Frontal cortex (tissue), 4 donors: ENCODE measurements around the gene PXYLP1. TPM values are rescaled to one million over a fixed set of nuclear protein-coding genes. Genes with fewer than 3 reads are reported as not detected.

Source experiments
- DNase-seq, 2 donors: peaks; one replicate each; pipeline ENCODE4 v3.0.0; 2012; ENCODE audit warnings: low spot score in 2 of 2
- FAIRE-seq: peaks from 2 replicates; lab custom pipeline; 2012; peaks lifted over from hg19 to GRCh38; lab: Jason Lieb, UNC
- total RNA-seq: library from RNA; depleted of rRNA; stranded (reverse); fragments of >200 nt; gene quantifications from one replicate; pipeline ENCODE4 v1.2.3, GENCODE V29; 2014
- donor health status: control.
- donor health status: control.
- donor health status: control.

PXYLP1 gene
- total RNA-seq, 1 donor from 2014 or later = 48.9 TPM

DNA sequence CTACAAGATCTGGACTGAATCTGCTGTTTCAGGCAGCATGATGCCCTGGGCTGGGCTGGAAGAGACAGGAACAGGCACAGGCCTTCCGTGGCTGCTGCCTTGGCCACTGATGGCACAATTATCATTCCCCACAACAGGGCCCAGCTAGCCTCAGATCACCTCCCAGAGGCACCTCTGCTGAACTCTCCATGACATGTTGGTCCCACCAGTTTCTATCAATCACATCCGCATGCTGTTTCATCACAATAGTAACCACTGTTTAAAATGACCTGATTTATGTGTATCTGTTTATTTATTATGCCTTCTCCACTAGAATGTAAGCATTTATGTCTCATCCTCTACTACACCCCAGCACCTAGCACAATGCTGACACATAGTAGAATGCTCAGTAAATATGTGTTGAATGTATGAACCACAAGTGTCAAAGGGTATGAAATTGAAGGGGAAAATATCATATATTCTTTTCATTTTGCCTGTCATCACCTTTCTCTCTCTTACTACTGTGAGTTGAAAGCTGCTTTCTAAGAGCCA lies 104.0 kb downstream of the PXYLP1 start:
- FAIRE-seq (no peak), DNase-seq (no peak)

DNA sequence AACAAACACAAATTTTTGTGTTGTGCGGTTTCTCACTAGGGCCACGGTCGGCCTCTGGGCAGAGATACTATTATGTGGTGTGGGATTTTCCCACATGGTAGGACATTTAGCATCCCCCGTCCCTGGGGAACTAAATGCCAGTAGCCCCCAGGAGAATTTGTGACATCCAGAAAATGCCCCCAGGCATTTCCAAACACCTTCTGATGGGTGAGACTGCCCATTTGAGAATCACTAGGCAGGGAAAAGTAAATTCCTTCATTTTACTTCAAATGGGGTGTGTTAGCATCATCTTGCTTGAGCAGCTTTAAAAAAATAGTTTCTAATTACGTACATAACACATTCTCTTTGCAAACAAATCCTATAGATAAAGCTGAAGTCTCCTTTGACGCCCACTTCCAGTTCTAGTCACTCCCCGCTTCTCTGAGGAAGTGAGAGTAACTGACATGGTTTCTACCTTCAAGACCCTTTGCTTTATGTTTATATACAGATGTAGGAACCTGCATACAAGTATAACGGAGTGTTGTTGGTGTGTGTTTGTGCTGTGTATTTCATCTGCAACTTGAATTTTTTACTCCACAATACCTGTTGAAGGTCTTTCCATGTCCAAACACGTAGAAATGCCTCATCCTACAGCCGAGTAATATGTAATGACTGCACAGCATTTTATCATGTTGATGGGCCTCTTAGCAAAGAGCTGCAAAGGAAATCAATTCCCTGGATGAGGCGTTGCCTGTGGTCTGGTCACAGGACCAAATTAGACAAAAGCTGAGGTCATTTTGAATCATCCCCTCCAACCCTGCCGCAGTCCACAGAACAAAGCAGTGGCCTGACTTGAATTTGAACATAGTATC lies 105.3 kb downstream of the PXYLP1 start:
- no peak for DNase-seq
- no peak for FAIRE-seq

DNA sequence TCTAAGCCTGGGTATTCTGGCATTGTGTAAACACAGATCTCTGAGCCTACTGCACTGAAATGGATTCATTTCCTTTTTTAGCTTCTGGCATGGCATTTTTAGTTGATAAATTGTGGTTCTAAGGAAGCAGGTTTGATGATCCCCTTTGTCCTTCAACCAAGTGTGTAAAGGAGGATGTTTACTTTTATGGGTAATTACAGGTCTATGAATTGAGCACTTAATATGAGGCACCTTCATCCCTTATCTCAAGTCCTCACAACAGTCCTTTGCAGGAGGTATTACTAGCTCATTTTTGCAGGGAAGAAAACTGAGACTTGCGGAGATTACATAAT lies 105.9 kb downstream of the PXYLP1 start:
- DNase-seq (no peak), FAIRE-seq (no peak)

DNA sequence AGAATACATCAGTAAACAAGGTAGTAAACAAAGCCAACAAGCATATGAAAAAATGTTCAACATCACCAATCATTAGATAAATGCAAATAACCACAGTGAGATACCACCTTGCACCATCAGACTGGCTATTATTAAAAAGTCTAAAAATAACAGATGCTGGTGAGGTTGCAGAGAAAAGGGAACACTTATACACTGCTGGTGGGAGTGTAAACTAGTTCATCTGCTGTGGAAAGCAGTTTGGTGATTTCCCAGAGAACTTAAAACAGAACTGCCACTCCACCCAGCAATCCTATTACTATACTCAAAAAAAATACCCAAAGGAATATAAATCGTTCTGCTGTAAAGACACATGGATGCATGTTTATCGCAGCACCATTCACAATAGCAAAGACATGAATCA lies 106.4 kb downstream of the PXYLP1 start:
- no peak for DNase-seq
- no peak for FAIRE-seq

DNA sequence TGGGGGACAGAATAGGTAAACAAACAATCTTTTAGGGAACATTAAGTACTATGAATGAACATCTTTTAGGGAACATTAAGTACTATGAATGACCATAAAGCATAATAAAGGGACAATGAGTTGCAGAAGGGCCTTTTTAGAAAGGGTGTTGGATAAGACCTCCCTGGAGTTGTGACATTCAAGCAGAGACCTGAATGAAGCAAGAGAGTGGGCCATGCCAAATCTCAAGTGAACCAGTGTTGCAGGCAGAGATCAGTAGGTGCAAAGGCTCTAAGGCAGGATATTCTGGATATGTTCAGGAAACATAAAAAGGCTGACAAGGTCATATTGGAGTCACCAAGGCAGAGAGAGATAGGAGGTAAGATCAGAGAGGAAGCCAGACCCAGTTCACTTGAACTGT lies 107.3 kb downstream of the PXYLP1 start:
- DNase-seq = no peak
- FAIRE-seq = no peak

DNA sequence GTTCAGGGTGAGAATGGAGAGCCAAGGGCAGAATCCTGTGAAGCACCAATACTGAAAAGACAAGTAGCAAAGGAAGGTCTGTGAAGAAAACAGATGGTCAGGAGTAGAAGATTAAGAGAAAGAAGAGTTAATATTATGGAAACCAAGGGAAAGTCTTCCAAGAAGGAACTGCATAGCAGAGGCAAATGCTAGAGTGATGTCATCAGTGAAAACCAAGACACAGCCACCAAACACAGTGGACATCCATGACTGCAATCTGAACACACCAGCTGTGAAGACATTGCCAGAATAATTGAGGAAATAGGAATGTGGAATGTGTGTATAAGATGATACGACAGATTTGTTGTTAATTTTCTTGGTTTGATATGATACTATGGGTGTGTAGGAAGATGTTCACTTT lies 109.9 kb downstream of the PXYLP1 start:
- FAIRE-seq (no peak), DNase-seq (no peak)

DNA sequence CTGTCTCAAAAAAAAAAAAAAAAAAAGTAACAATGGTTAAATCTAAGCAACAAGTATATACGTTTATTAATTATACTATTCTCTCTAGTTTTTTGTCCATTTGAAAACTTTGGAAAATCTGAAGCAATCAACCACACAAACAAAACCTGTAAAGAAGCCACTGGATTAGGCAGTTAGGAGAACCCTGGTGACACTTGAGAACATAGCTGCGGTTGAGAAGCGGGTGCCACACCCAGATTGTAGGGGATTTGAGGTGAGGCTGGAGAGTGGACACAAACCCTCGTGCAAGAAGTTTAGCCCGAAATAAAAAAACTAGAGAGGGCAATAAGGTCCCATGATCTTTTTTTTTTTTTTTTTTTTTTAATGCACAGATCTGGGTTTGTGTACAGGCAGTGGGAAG lies 110.8 kb downstream of the PXYLP1 start:
- no peak for FAIRE-seq
- DNase-seq = no peak

DNA sequence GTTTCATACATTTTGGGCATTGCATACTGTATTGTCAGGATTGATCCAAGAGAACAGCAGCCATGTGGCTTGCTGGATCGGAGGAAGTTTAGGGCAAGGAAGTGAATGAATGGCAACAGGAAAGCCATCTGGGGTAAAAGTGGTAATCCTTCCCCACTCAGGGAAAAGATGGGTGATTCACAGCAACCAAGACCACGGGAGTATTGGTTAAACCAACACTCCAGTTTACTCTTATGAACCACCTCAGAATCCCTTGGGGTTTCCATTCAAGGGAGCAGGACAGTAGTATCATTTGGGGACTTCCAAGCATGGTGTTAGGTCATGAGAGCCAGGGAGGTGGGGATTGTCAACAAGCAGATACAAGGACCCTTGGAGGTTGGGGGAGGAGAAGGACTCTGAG lies 111.5 kb downstream of the PXYLP1 start:
- FAIRE-seq = no peak
- no peak for DNase-seq

DNA sequence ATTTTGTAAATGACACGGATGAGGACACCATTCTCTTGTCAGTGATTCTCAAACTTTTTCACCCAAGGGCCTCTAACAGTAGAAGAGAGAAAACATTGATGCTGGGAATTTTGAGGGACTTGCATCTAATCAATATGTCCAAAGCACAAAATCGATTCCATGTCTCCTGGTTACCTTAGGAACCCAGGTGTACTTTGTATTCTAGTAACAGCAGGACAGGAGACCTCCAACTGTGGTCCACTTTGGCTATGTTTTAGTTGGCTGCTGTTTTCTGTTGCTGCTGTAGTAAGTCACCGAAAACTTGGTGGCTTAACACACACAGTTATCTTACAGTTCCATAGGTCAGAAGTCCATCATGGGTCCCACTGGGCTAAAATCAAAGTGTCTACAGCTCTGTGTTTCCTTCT lies 112.2 kb downstream of the PXYLP1 start:
- FAIRE-seq = no peak
- no peak for DNase-seq

Other genes with a start within 250 kb of the PXYLP1 start
- gene SPSB4, start 180.5 kb upstream of the PXYLP1 start, total RNA-seq = 4.1 TPM
- gene ZBTB38, start 136.7 kb downstream of the PXYLP1 start, total RNA-seq = 149 TPM